Stimulated activated CD8-positive, alpha-beta memory T cell treated with anti-CD3 and anti-CD28 coated beads, Interleukin-7, amount 100 ng/mL, for 4 hours (primary cell): ENCODE measurements around the gene TRIM69.

ENCODE experiments used
- DNase-seq, 2 donors: peaks; one replicate each; pipeline ENCODE4 v3.0.0-alpha.2; 2020; ENCODE audit warnings: low read depth in 2 of 2

TRIM69 gene

GRCh38 chr15:44804298-44805046 is 68.1 kb downstream of the TRIM69 start:
- DNase-seq: no peak

- no peak for DNase-seq
Measured at GRCh38 chr15:44808557-44808956, 72.2 kb downstream of the TRIM69 start.

GRCh38 chr15:44810237-44810636 is 73.9 kb downstream of the TRIM69 start:
- no peak for DNase-seq

- DNase-seq: no peak
Measured at GRCh38 chr15:44811337-44811736, 75.0 kb downstream of the TRIM69 start.

GRCh38 chr15:44812029-44812517 is 75.7 kb downstream of the TRIM69 start:
- no peak for DNase-seq

- DNase-seq: no peak
Measured at GRCh38 chr15:44813231-44813630, 76.9 kb downstream of the TRIM69 start.
